HG03342 (cell line): ENCODE measurements around the gene ZDHHC3.

ENCODE experiments used
- ATAC-seq: cut with Tn5 transposase; IDR thresholded peaks from one replicate; pipeline ENCODE4 v1.9.1; 2021; ENCODE audit warnings: mild to moderate bottlenecking, moderate library complexity; ENCODE audit not compliant: unreplicated experiment

Gene ZDHHC3

GRCh38 chr3:44930911-44931310, 45.1 kb downstream of the ZDHHC3 start:
- ATAC-seq, result no peak

- no peak for ATAC-seq
Observed at GRCh38 chr3:44929782-44930181, 46.2 kb downstream of the ZDHHC3 start.

- ATAC-seq, result no peak
Observed at GRCh38 chr3:44927371-44927770, 48.6 kb downstream of the ZDHHC3 start.

DNA sequence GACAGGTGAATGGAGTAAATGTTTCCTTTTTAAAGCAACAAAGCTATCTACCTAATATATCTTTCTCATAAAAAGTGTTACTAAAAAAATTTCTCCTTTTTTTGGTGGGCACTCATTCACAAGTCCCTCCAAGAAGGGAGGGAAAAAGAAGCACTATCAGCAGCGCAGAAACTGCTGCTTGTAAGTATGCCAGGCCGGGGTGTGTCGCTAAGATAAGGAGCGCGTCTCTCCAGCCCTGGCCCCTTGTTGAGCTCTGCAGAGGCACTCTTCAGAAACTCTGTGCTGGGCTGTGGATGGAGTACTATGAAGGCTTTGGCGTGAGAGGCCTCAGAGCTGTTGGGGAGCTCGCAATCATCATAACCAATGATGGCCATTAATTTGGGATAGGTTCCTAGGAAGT, 49.1 kb downstream of the ZDHHC3 start:
- no peak for ATAC-seq

- no peak for ATAC-seq
Observed at GRCh38 chr3:44926172-44926571, 49.8 kb downstream of the ZDHHC3 start.

GRCh38 chr3:44924457-44925084, 51.4 kb downstream of the ZDHHC3 start:
- no peak for ATAC-seq

DNA sequence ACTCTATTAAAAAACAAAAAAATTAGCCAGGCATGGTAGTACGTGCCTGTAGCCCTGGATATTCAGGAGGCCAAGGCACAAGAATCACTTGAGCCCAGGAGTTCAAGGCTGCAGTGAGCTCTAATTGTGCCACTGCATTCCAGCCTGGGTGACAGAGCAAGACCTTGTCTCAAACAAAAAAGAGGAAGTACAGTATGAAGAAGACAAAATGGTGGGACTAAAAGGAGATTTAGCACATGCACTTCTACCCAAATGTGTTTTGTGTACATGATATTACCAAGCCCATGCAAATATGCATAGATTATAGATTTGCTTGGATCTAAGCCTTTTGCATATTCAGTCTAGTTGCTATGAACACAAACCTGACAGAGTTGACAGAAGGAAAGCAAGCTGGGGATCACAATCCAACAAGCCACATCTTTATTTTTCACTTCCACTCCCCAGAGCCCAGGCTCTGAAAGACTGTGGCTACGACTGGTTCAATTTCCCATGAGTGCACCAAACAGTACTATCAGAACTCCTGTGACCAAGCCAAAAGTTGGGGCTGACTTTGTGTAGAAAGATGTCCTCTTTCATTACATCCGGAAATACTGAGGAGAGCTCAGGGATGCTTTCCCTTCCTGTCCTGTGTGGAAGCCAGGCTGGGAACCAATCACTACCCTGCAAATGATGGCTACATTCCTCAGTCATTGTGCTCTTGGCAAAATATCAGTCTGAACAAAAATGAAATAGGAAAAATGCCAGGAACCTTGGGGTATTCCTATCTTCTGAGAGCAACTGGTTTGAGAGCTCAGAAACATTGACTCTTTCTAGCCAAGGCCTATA, 52.1 kb downstream of the ZDHHC3 start:
- ATAC-seq, result no peak

- ATAC-seq, result no peak
Observed at GRCh38 chr3:44920081-44920480, 55.9 kb downstream of the ZDHHC3 start.

- ATAC-seq, result no peak
Observed at GRCh38 chr3:44918581-44918980, 57.4 kb downstream of the ZDHHC3 start.

GRCh38 chr3:44918087-44918486, 57.9 kb downstream of the ZDHHC3 start:
- ATAC-seq, result no peak

- no peak for ATAC-seq
Observed at GRCh38 chr3:44915702-44916438, 60.1 kb downstream of the ZDHHC3 start.

GRCh38 chr3:44914936-44915335, 61.0 kb downstream of the ZDHHC3 start:
- no peak for ATAC-seq

DNA sequence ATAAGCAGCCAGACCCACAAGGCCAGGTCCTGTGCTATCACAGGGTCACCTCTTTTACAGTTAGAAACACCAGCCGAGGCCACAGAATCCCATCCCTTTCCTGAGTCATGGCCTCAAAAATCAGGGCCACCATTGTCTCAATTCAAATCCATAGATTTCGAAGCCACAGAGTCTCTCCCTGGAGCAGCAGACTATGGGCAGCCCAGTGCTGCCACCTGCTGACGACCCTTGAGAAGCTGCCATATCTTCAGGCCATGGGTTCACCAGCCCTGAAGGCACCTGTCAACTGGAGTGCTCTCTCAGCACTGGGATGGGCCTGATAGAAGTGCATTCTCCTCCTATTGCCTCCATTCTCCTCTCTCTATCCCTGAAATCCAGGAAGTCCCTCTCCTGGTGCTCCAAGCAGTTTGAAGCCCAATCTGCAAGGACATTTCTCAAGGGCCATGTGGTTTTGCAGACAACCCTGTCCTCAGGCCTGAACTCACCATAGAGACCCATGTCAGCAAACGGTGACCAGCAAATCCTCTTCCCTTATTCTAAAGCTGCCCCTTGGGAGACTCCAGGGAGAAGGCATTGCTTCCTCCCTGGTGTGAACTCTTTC, 62.0 kb downstream of the ZDHHC3 start:
- ATAC-seq, result no peak

GRCh38 chr3:44910693-44911092, 65.3 kb downstream of the ZDHHC3 start:
- no peak for ATAC-seq

- no peak for ATAC-seq
Observed at GRCh38 chr3:44909063-44909462, 66.9 kb downstream of the ZDHHC3 start.

DNA sequence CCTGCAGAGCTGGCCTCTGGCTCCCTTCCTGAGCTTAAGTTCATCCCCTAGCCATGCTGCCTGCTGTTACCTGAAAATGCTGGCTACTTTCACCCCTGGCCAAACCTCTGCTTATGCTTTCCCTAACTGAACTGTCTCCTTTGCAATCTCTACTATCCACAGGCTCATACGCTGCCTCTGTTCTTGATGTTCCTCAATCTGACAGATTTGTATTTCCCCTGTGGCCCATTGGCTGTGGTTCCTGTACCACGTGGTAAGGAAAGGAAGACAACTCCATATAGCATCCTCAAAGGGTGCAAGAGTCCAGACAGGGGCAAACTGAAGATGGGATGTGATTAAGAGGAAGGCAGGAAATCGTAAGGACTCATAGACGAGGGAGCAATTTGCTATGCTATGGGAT, 68.4 kb downstream of the ZDHHC3 start:
- no peak for ATAC-seq

DNA sequence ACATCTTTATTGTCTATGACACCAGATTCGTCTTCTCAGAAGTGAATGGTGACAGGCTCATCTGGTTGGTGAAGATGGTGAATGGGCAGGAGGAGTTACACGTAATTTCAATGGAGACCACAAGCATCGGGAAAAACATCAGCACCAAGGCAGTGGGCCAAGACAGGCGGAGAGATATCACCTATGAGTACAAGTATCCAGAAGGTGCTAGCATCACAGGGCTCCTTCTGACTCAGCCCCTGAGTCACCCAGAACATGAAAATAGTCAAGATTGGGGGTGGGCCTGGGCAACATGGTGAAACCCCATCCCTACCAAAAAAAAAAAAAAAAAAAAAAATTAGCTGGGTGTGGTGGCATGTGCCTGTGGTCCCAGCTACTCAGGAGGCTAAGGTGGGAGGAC, 69.0 kb downstream of the ZDHHC3 start:
- no peak for ATAC-seq

- ATAC-seq, result no peak
Observed at GRCh38 chr3:44905446-44906157, 70.4 kb downstream of the ZDHHC3 start.

GRCh38 chr3:44903751-44904150, 72.2 kb downstream of the ZDHHC3 start:
- no peak for ATAC-seq

DNA sequence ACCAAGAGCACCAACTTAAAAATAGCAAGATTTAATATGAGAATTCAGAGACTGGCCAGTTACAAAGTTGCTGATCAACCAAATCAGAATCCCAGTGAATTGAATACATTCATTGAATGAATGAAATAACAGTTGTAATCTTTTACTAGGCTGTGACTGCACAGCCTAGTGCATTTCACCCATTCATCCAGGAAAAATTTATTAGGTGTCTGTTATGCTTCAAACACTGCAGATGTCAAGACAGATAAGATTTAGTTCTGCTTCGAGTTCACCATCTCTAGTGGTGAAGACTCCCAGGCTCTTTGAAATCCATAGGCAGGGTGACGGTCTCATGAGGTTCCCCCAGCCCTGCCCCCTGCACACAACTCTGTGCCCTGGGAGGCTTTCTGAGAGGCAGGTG, 72.7 kb downstream of the ZDHHC3 start:
- no peak for ATAC-seq

GRCh38 chr3:44902628-44903027, 73.3 kb downstream of the ZDHHC3 start:
- no peak for ATAC-seq
